Activated B cell treated with CpG ODN at 0.5 μM for 24 hours (primary cell): ENCODE data around the gene KCTD21. TPM values are rescaled to one million over a fixed set of nuclear protein-coding genes. Genes with fewer than 3 reads are reported as not detected.

Experiments
- ATAC-seq: fragments of 200-7000 bp; cut with Tn5 transposase; one replicate; pipeline ENCODE4 v1.10.0; 2021; ENCODE audit warnings: low read depth, mild to moderate bottlenecking, moderate library complexity
- CTCF ChIA-PET: fragments of 350-600 bp; sonication (Branson Sonifier 250); formaldehyde crosslinking; loops from one replicate; lab custom pipeline; 2021; ENCODE audit warnings: antibody characterized with exemption; lab: Charles Lee
- POLR2A ChIA-PET: fragments of 350-600 bp; sonication (Branson Sonifier 250); formaldehyde crosslinking; loops from one replicate; lab custom pipeline; 2021; ENCODE audit warnings: antibody characterized with exemption; lab: Charles Lee
- DNase-seq: peaks from one replicate; pipeline ENCODE4 v3.0.0; 2022
- H3K27ac Mint-ChIP-seq: one replicate; pipeline ENCODE4 v1.8.0; 2020; ENCODE audit warnings: mixed read lengths
- H3K27me3 Mint-ChIP-seq: one replicate; pipeline ENCODE4 v1.8.0; 2021; ENCODE audit warnings: mixed read lengths
- H3K36me3 Mint-ChIP-seq: one replicate; pipeline ENCODE4 v1.8.0; 2021; ENCODE audit warnings: low read depth, mixed read lengths
- H3K4me1 Mint-ChIP-seq: one replicate; pipeline ENCODE4 v1.8.0; 2021; ENCODE audit warnings: mixed read lengths
- H3K4me3 Mint-ChIP-seq: one replicate; pipeline ENCODE4 v1.8.0; 2020; ENCODE audit warnings: mild to moderate bottlenecking, mixed read lengths
- H3K9me3 Mint-ChIP-seq: one replicate; pipeline ENCODE4 v1.8.0; 2020; ENCODE audit warnings: mixed read lengths
- intact Hi-C: fragments of 100-400 bp; cut with micrococcal nuclease; formaldehyde crosslinking; loops from one replicate; pipeline ENCODE4 v1.15.1; 2024
- total RNA-seq: library from RNA; stranded (reverse); gene quantifications from 2 replicates; pipeline ENCODE4 v1.2.3, GENCODE V29; 2022
- TF ChIP-seq, protein P1 (sequence below): fragments of 200-600 bp; IDR thresholded peaks from one replicate; pipeline ENCODE4 v1.8.0; 2022; ENCODE audit warnings: antibody characterized with exemption, mild to moderate bottlenecking

The KCTD21 gene
- total RNA-seq, 1 donor from 2014 or later: 3.2 TPM

DNA sequence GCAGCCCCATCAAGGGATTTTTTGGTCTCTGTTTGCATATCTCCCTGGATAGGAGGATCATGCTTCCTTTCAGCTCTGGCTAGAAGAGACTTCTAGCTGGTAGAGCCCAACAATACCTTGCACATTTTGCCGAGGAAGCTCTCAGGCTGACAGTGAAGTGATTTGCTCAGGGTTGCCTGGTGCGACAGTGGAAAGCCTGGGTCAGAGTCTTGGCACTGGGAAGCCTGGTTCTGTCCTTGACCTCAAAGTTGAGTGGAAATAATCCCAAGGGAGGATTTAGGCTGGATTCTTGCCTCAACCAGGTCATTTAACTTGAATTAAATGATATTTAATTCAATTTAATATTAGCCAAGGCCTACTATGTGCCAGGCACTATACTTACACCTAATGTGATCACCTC, 24.6 kb downstream of the KCTD21 start:
- DNase-seq: no peak
- no peaks in the 10 kb centered on the region for H3K27me3 Mint-ChIP-seq
- ChIA-PET POLR2A (interaction anchor here (0.8 kb wide), 1 partner anchor 200 kb away, joined by 3 read pairs; no protein-coding TSS in a partner anchor), CTCF (no interaction called here)
- H3K9me3 Mint-ChIP-seq: no peaks in the 10 kb centered on the region
- intact Hi-C loops: no loop called here
- no peaks in the 10 kb centered on the region for H3K4me1 Mint-ChIP-seq
- no peak for ATAC-seq
- TF ChIP-seq, protein P1, sequence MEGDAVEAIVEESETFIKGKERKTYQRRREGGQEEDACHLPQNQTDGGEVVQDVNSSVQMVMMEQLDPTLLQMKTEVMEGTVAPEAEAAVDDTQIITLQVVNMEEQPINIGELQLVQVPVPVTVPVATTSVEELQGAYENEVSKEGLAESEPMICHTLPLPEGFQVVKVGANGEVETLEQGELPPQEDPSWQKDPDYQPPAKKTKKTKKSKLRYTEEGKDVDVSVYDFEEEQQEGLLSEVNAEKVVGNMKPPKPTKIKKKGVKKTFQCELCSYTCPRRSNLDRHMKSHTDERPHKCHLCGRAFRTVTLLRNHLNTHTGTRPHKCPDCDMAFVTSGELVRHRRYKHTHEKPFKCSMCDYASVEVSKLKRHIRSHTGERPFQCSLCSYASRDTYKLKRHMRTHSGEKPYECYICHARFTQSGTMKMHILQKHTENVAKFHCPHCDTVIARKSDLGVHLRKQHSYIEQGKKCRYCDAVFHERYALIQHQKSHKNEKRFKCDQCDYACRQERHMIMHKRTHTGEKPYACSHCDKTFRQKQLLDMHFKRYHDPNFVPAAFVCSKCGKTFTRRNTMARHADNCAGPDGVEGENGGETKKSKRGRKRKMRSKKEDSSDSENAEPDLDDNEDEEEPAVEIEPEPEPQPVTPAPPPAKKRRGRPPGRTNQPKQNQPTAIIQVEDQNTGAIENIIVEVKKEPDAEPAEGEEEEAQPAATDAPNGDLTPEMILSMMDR: no peak
- no peak overlapping the region for H3K4me3 Mint-ChIP-seq
- H3K27ac Mint-ChIP-seq: no peak overlapping the region
- no peaks in the 10 kb centered on the region for H3K36me3 Mint-ChIP-seq

GRCh38 chr11:78161962-78162371, 26.5 kb downstream of the KCTD21 start:
- DNase-seq: no peak
- CTCF ChIA-PET: no interaction called here
- no peak overlapping the region for H3K4me3 Mint-ChIP-seq
- POLR2A ChIA-PET: no interaction called here
- no peaks in the 10 kb centered on the region for H3K4me1 Mint-ChIP-seq
- intact Hi-C loops: no loop called here
- no peaks in the 10 kb centered on the region for H3K36me3 Mint-ChIP-seq
- no peaks in the 10 kb centered on the region for H3K9me3 Mint-ChIP-seq
- H3K27ac Mint-ChIP-seq: no peak overlapping the region
- no peak for ATAC-seq
- no peaks in the 10 kb centered on the region for H3K27me3 Mint-ChIP-seq
- TF ChIP-seq, protein P1: no peak

GRCh38 chr11:78161346-78161745, 27.1 kb downstream of the KCTD21 start:
- POLR2A ChIA-PET: no interaction called here
- CTCF ChIA-PET: no interaction called here
- intact Hi-C loops: no loop called here
- H3K9me3 Mint-ChIP-seq: no peaks in the 10 kb centered on the region
- H3K36me3 Mint-ChIP-seq: no peaks in the 10 kb centered on the region
- H3K4me3 Mint-ChIP-seq: no peak overlapping the region
- TF ChIP-seq, protein P1: no peak
- H3K27me3 Mint-ChIP-seq: no peaks in the 10 kb centered on the region
- no peak overlapping the region for H3K27ac Mint-ChIP-seq
- DNase-seq (no peak), ATAC-seq (no peak)
- H3K4me1 Mint-ChIP-seq: no peaks in the 10 kb centered on the region

- POLR2A ChIA-PET: no interaction called here
- CTCF ChIA-PET: no interaction called here
- Mint-ChIP-seq H3K27ac (no peak overlapping the region), H3K36me3 (no peaks in the 10 kb centered on the region), H3K4me1 (no peaks in the 10 kb centered on the region), H3K4me3 (no peak overlapping the region), H3K9me3 (no peaks in the 10 kb centered on the region), H3K27me3 (no peaks in the 10 kb centered on the region)
- intact Hi-C loops: no loop called here
- TF ChIP-seq, protein P1: no peak
- no peak for DNase-seq
- ATAC-seq: no peak
Measured at GRCh38 chr11:78160557-78160956, 27.9 kb downstream of the KCTD21 start.

DNA sequence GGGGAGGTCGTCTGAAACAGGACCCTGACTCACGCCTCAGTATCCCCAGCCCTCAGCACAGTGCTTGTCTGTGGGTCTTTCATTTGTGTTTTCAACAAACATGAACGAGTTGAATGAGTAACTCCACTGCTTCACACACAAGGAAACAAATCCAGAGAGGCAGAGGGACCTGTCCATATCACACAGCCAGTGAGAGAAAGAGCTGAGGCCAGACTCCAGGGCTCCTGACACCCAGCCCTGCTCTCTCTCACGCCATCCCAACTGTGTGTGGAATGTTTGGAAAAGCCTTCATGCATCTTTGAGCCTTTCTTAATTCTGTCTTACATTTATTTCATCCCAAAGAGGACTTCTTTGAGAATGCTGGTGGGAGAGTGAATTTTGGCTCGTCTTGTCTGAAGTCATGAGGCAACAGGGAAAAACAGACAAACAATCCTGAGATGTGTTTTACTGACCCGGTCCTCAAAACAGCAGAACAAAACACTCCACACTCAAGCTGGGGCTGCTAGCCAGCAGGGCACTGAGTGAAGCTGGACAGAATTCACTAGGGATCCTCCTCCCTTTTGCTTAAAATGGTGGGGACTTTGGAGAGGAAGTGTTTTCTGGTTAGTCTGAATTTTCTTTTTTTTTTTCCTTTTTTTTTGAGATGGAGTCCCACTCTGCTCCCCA, 29.3 kb downstream of the KCTD21 start:
- ATAC-seq (no peak), DNase-seq (no peak)
- no peaks in the 10 kb centered on the region for H3K9me3 Mint-ChIP-seq
- no peaks in the 10 kb centered on the region for H3K36me3 Mint-ChIP-seq
- TF ChIP-seq, protein P1: no peak
- ChIA-PET CTCF (no interaction called here), POLR2A (no interaction called here)
- no peaks in the 10 kb centered on the region for H3K4me1 Mint-ChIP-seq
- no peak overlapping the region for H3K4me3 Mint-ChIP-seq
- H3K27me3 Mint-ChIP-seq: no peaks in the 10 kb centered on the region
- no peak overlapping the region for H3K27ac Mint-ChIP-seq
- intact Hi-C loops: no loop called here
